GM10266 (cell line): ENCODE measurements around the gene DHODH.

Source experiments
- DNase-seq: peaks from one replicate; pipeline ENCODE4 v3.0.0; 2012; ENCODE audit errors: extremely low spot score
- CTCF ChIP-seq: IDR thresholded peaks from 2 replicates; pipeline ENCODE4 v1.5.1; 2012; ENCODE audit warnings: mild to moderate bottlenecking, low read depth; ENCODE audit not compliant: control insufficient read depth, insufficient read depth; ENCODE audit errors: missing control alignments

The DHODH gene

DNA sequence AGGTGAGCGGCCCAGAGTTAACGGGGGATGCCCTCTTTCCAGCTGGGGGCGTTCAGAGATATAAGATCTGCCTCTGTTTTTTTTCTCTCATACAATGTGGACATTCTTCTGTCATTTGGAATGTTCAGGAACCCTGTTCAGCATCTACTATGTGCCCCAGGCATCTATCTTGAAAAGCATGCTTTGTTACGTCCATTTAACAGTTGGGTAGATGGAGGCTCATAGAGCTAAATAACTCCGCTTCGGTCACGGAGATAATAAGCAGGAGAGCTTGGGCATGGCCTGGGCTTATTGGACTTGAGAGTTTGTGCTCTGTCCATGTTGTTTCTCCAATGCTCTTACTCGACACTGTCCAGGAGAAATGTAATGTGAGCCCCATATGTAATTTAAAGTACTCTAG is 6.1 kb downstream of the DHODH start:
- DNase-seq: no peak

DNA sequence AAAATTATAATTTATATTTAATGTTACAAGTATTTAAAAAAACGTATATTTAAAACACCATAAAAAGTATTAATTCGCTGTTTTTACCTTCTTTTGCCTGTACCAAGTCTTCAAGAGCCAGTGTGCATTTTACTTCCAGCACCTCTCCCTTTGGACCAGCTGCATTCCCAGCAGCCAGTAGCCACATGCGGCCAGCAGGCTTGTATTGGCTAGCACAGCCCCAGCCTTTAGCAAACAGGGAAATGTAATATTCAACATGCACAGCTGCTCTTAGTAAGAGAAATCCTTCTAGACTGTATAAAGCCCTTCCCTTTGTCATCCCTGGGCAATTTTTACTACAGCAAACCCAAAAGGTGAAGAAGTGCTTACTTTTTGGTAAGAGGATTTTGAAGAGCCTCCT is 6.6 kb downstream of the DHODH start:
- no peak for DNase-seq
- no peak for TF ChIP-seq CTCF

More for the DNA sequence above, 6.1 kb downstream of the DHODH start:
- no peak for TF ChIP-seq CTCF

GRCh38 chr16:72018470-72018869 is 9.9 kb downstream of the DHODH start:
- DNase-seq: no peak
- no peak for TF ChIP-seq CTCF

GRCh38 chr16:72021043-72021442 is 12.5 kb downstream of the DHODH start:
- TF ChIP-seq CTCF: no peak
- DNase-seq: no peak

GRCh38 chr16:72022127-72022526 is 13.6 kb downstream of the DHODH start:
- DNase-seq: no peak
- TF ChIP-seq CTCF: no peak

- TF ChIP-seq CTCF: no peak
- DNase-seq: no peak
These were observed 15.4 kb downstream of the DHODH start for GRCh38 chr16:72023962-72024361.

DNA sequence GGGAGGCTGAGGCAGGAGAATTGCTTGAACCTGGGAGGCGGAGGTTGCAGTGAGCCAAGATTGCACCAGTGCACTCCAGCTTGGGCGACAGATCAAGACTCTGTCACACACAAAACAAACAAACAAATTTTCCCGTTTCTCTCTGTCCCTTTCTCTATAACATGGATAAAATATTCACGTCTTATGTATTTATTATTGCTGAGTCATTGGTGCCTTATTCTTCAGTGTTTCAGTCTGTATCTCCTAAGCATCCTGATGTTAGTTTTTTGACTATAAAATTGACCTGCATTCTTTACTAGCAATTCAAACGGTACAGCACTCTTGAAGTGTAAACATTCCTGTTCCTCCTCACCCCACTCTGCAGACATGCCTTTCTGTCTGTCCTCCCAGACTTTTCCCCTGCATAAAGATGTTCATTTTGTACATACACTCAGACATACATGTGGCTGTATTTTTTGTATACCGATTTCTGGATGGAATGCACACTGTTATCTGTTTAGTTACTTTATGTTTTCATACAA is 16.4 kb downstream of the DHODH start:
- TF ChIP-seq CTCF: no peak
- no peak for DNase-seq
